Common myeloid progenitor, CD34-positive (primary cell): ENCODE measurements around the gene FBXL3.

ENCODE experiments used
- CTCF ChIA-PET: fragments of 350-600 bp; sonication (Branson Sonifier 250); formaldehyde crosslinking; loops from one replicate; lab custom pipeline; 2021; ENCODE audit warnings: antibody characterized with exemption; lab: Charles Lee
- POLR2A ChIA-PET: fragments of 350-600 bp; sonication (Branson Sonifier 250); formaldehyde crosslinking; loops from one replicate; lab custom pipeline; 2021; ENCODE audit warnings: antibody characterized with exemption; lab: Charles Lee
- DNase-seq, 3 donors: peaks; one replicate each; pipeline versions ENCODE4 v3.0.0 to v3.0.0-alpha.2; 2013
- H3K27ac ChIP-seq, 2 experiments: 1 replicate in 1 of 2; 2 replicates in 1 of 2; pipeline ENCODE4 v1.7.0; 2013; ENCODE audit warnings: inconsistent platforms in 2 of 2, low read length in 2 of 2, mild to moderate bottlenecking in 2 of 2, low read depth in 1 of 2, moderate library complexity in 1 of 2; ENCODE audit not compliant: severe bottlenecking in 2 of 2, insufficient read depth in 1 of 2, poor library complexity in 1 of 2
- H3K27me3 ChIP-seq, 5 experiments: replicated peaks in 2 of 5; 1 replicate in 3 of 5; 2 replicates in 2 of 5; pipeline versions ENCODE4 v1.6.1 to v1.7.0; 2013; ENCODE audit warnings: low read length in 4 of 5, mild to moderate bottlenecking in 2 of 5, moderate library complexity in 2 of 5, inconsistent platforms in 1 of 5; ENCODE audit not compliant: insufficient read depth in 5 of 5, control insufficient read depth in 4 of 5
- H3K36me3 ChIP-seq, 4 experiments: 1 replicate in 2 of 4; 2 replicates in 2 of 4; pipeline versions ENCODE4 v1.6.1 to v1.7.0; 2013; ENCODE audit warnings: low read length in 3 of 4, control low read depth in 1 of 4, mild to moderate bottlenecking in 1 of 4; ENCODE audit not compliant: control insufficient read depth in 4 of 4, insufficient read depth in 4 of 4
- H3K4me1 ChIP-seq, 4 experiments: 1 replicate in 3 of 4; 2 replicates in 1 of 4; pipeline versions ENCODE4 v1.6.1 to v1.7.1; 2013; ENCODE audit warnings: low read length in 3 of 4, mild to moderate bottlenecking in 3 of 4, control low read depth in 1 of 4, inconsistent platforms in 1 of 4, moderate library complexity in 1 of 4; ENCODE audit not compliant: control insufficient read depth in 4 of 4, insufficient read depth in 4 of 4; ENCODE audit errors: control extremely low read depth in 1 of 4
- H3K4me3 ChIP-seq, 7 experiments: 1 replicate in 4 of 7; 2 replicates in 3 of 7; pipeline versions ENCODE4 v1.5.1 to v1.7.0; 2013; ENCODE audit warnings: mild to moderate bottlenecking in 7 of 7, low read length in 6 of 7, moderate library complexity in 6 of 7, inconsistent platforms in 2 of 7, low read depth in 2 of 7, control low read depth in 1 of 7; ENCODE audit not compliant: insufficient read depth in 4 of 7, control insufficient read depth in 1 of 7; ENCODE audit errors: extremely low read depth in 1 of 7
- H3K9me3 ChIP-seq, 5 experiments: 1 replicate in 4 of 5; 2 replicates in 1 of 5; pipeline versions ENCODE4 v1.6.1 to v1.7.1; 2013; ENCODE audit warnings: low read length in 4 of 5, mild to moderate bottlenecking in 2 of 5, inconsistent platforms in 1 of 5, low read depth in 1 of 5, moderate library complexity in 1 of 5; ENCODE audit not compliant: control insufficient read depth in 4 of 5, insufficient read depth in 2 of 5; ENCODE audit errors: control extremely low read depth in 1 of 5
- WGBS: methylation state at CpG from one replicate; pipeline ENCODE4 v1.1.5; 2013; ENCODE audit not compliant: insufficient coverage; 5-methylcytosine and 5-hydroxymethylcytosine counted together

FBXL3 gene

DNA sequence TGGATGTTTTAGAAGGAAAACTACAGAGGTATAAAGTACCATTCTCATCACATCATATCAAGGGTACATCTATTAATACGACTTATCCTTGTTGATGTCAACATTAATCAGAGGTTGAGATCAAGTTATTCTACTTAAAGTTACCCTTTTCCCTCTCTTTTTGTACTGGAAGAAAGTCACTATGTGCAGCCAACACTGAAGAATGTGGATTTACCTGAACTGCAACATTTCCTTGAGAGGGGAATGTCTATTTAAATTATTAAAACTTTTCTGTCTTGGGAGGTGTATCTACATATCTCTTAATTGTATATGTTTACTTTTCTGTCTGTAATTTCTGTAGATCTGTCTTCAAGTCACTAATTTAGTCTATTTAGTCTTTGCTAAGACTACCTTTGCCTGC, 2.5 kb upstream of the FBXL3 start:
- Histone ChIP-seq H3K27ac (no peak overlapping the region), H3K27me3 (no peaks in the 10 kb centered on the region), H3K4me1 (peaks cover 8 to 25% (median 20%) of the 10 kb centered on the region in 4 experiments), H3K36me3 (no peaks in the 10 kb centered on the region), H3K4me3 (no peak overlapping the region), H3K9me3 (no peaks in the 10 kb centered on the region)
- no peak for DNase-seq
- WGBS: no CpG with 5 or more reads among the region's 1 CpG
- CTCF ChIA-PET: no interaction called here
- POLR2A ChIA-PET: no interaction called here

DNA sequence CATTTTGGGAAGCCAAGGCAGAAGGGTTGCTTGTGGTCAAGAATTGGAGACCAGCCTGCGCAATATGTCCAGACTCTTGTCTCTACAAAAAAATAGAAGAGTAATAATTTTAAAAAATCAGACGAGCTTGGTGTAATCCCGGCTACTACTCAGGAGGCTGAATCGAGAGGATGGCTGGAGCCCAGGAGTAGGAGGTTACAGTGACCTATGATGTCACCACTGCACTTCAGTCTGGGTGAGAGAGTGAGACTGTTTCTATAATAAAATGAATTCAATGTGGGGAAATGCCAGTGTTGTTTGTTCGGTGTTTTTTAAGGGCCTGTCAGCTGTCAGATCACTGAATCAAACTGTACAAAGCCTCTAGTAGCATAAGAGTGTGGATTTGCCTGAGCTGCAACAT, 1.2 kb upstream of the FBXL3 start:
- Histone ChIP-seq H3K4me3 (peak overlapping the region in 1 of 7 experiments; percentile 96), H3K27ac (no peak overlapping the region), H3K27me3 (no peaks in the 10 kb centered on the region), H3K9me3 (no peaks in the 10 kb centered on the region), H3K36me3 (no peaks in the 10 kb centered on the region), H3K4me1 (peaks cover 8 to 37% (median 21%) of the 10 kb centered on the region in 4 experiments)
- DNase-seq: no peak
- WGBS: 95% methylated on average over 3 of the region's 5 CpGs
- ChIA-PET POLR2A (no interaction called here), CTCF (interaction anchor here (1.0 to 1.4 kb wide), 3 partner anchors 9 to 29 kb away, joined by 3 read pairs; no protein-coding TSS in a partner anchor)

DNA sequence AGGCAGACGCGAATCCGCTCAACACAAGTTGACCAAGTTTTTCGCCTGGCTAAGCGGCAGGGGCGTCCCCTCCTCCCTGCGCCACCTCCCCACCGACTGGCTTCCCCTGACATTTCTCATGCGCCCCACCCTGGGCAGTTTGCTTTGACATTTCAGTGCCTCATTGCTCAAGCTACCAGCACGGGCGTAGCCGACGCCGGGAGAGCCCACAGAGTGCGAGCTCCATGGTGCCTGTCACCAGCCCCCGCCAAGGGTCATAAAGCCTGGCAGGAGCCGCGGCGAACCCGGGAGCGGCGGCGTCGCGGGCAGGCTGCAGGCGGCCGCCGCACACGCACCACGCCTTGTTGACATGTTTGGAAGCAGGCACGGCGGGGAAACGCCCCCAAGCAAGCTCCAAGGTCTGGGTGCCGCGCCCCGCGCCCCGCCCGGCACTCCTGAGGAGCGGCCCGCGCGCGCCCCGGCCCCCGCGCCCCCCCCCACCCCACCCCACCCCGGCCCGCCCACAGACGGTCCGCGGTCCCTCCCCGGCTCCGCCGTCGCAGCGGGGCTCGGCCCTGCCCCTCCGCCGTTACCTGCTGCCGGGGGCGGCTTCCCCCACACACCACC, 601 bp downstream of the FBXL3 start:
- DNase-seq: peak; percentile 69 to 89 (median 86)
- 0% methylated on average over 43 of the region's 62 CpGs for WGBS
- Histone ChIP-seq H3K4me1 (peaks cover 20 to 54% (median 34%) of the 10 kb centered on the region in 4 experiments), H3K27ac (peak overlapping the region; percentile 82 to 93), H3K4me3 (peak overlapping the region; percentile 79 to 96 (median 86)), H3K27me3 (no peaks in the 10 kb centered on the region), H3K36me3 (peaks cover 0 to 7% (median 2%) of the 10 kb centered on the region in 4 experiments), H3K9me3 (no peaks in the 10 kb centered on the region)
- POLR2A ChIA-PET: interaction anchor here (0.6 to 2.1 kb wide), 8 partner anchors 9 to 141 kb away, joined by 3 to 8 read pairs (median 4); partner anchors contain the start of genes CLN5 and KCTD12
- CTCF ChIA-PET: interaction anchor here (0.7 to 1.5 kb wide), 3 partner anchors 12 to 29 kb away, joined by 3 to 4 read pairs (median 3); no protein-coding TSS in a partner anchor

DNA sequence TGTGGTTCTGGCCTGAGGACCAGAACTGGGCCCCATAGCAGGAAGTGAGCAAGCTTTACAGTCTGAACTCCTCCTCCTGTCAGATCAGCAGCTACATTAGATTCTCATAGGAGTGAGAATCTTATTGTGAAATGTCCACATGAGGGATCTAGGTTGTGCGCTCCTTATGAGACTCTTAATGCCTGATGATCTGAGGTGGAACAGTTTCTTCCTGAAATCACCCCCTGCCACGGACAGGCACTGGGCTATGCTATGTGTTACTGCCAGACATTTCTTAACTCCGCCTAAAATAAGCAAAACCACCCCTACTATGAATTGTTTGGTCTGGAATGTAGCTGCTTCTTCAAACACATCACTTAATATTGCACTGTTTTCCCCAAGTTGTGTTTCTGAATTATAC, 4.6 kb downstream of the FBXL3 start:
- WGBS: 83% methylated on average over 1 of the region's 3 CpGs
- H3K27ac ChIP-seq: peak overlapping the region in 1 of 2 experiments; percentile 31
- ChIA-PET CTCF (interaction anchor here (0.8 to 0.9 kb wide), 2 partner anchors 19 to 35 kb away, joined by 3 read pairs; no protein-coding TSS in a partner anchor), POLR2A (interaction anchor here (0.7 kb wide), 1 partner anchor 37 kb away, joined by 3 read pairs; no protein-coding TSS in a partner anchor)
- no peaks in the 10 kb centered on the region for H3K27me3 ChIP-seq
- peaks cover 0 to 23% (median 12%) of the 10 kb centered on the region in 4 experiments for H3K36me3 ChIP-seq
- H3K4me1 ChIP-seq: peaks cover 20 to 51% (median 32%) of the 10 kb centered on the region in 4 experiments
- no peak for DNase-seq
- no peaks in the 10 kb centered on the region for H3K9me3 ChIP-seq
- H3K4me3 ChIP-seq: peak overlapping the region in 1 of 7 experiments; percentile 10

DNA sequence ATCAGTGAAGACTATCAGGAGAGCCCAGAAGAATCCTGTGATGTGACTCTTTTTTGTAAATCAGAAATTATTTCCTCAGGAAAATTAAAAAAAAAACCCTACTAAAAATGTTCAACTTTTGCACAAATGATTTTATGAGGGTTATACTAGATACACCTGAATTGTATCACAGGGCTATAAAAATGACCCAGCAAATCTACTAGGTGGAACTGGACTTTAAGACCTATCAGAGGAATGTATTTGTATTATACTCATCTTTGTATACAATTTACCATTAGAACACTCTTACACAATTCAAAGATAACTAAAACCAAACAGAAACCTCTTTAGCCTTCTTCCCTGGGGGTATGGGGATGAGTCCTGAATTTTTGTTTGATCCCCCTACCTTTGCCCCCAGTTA, 7.2 kb downstream of the FBXL3 start:
- Histone ChIP-seq H3K9me3 (no peaks in the 10 kb centered on the region), H3K36me3 (peaks cover 9 to 43% (median 30%) of the 10 kb centered on the region in 4 experiments), H3K27ac (no peak overlapping the region), H3K4me3 (no peak overlapping the region), H3K27me3 (no peaks in the 10 kb centered on the region), H3K4me1 (peaks cover 13 to 35% (median 19%) of the 10 kb centered on the region in 4 experiments)
- no peak for DNase-seq
- POLR2A ChIA-PET: no interaction called here
- CTCF ChIA-PET: interaction anchor here (1.6 to 2.0 kb wide), 2 partner anchors 14 to 18 kb away, joined by 3 to 5 read pairs; no protein-coding TSS in a partner anchor

DNA sequence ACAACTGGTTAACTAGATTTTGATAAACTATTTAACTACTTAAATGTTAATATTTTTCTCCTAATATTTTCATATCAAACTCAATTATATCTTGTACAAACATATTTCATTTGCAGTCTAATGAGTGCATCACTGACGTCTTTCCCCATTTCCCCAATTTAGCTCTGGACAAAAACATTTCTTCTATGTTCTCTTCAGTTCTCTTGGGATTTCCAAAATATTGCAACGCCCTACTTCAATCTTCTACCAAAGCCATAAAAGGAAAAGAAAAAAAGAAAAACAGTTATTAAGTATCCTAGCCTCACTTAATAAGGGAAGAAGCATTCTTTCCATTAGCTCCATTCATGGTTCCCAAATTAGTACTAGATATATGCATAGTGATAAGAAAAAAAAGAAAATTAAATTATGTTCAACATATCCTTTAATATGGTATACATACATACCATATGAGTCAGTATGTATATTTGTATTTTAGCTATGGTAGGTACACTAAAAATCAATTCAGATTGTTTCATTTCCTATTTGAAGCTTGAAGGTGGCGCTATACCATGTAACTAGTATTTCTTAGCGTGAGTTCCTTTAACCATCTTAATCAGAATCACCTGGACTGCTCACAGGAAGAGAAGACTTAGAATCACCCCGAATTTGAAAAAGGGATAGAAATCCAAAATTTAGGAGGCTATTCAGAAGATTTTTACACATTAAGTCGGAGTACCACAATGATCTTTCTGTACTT, 9.9 kb downstream of the FBXL3 start:
- POLR2A ChIA-PET: interaction anchor here (0.8 to 0.9 kb wide), 2 partner anchors 8 to 9 kb away, joined by 3 to 5 read pairs; no protein-coding TSS in a partner anchor
- H3K4me3 ChIP-seq: no peak overlapping the region
- H3K27me3 ChIP-seq: no peaks in the 10 kb centered on the region
- DNase-seq: no peak
- CTCF ChIA-PET: interaction anchor here (0.9 to 1.5 kb wide), 6 partner anchors 9 to 348 kb away, joined by 3 to 4 read pairs (median 3); no protein-coding TSS in a partner anchor
- no peaks in the 10 kb centered on the region for H3K9me3 ChIP-seq
- peaks cover 3 to 12% (median 9%) of the 10 kb centered on the region in 4 experiments for H3K4me1 ChIP-seq
- WGBS: 100% methylated on average over 1 of the region's 6 CpGs
- no peak overlapping the region for H3K27ac ChIP-seq
- H3K36me3 ChIP-seq: peaks cover 20 to 68% (median 39%) of the 10 kb centered on the region in 4 experiments
